GM12878 (cell line): ENCODE measurements around the gene RENBP. TPM values are rescaled to one million over a fixed set of nuclear protein-coding genes. Genes with fewer than 3 reads are reported as not detected.

Experiments
- ATF7 ChIP-seq: fragments of 450-650 bp; IDR thresholded peaks from 2 replicates; pipeline ENCODE4 v1.6.1; 2016; ENCODE audit warnings: low read depth, mild to moderate bottlenecking
- CREB1 ChIP-seq: IDR thresholded peaks from 2 replicates; pipeline ENCODE4 v1.6.1; 2012; ENCODE audit warnings: low read depth, mild to moderate bottlenecking, inconsistent platforms
- DPF2 ChIP-seq: fragments of 450-650 bp; IDR thresholded peaks from 2 replicates; pipeline ENCODE4 v1.6.1; 2017; ENCODE audit warnings: mild to moderate bottlenecking
- ELK1 ChIP-seq: IDR thresholded peaks from 2 replicates; pipeline ENCODE4 v1.6.1; 2012; ENCODE audit warnings: low read depth, low read length, improper control_type of control experiment
- HDAC6 ChIP-seq: fragments of 200-600 bp; sonication (generic); IDR thresholded peaks from one replicate; pipeline ENCODE4 v1.8.0; 2017; ENCODE audit warnings: antibody characterized with exemption; ENCODE audit not compliant: unreplicated experiment
- IRF4 ChIP-seq: IDR thresholded peaks from 2 replicates; pipeline ENCODE4 v1.6.1; 2011; ENCODE audit warnings: low read depth, low read length
- JUND ChIP-seq: IDR thresholded peaks from 2 replicates; pipeline ENCODE4 v1.6.1; 2012; ENCODE audit warnings: low read depth, mild to moderate bottlenecking, low read length, improper control_type of control experiment, moderate library complexity
- MLLT1 ChIP-seq: fragments of 450-650 bp; IDR thresholded peaks from 2 replicates; pipeline ENCODE4 v1.6.1; 2016; ENCODE audit warnings: mild to moderate bottlenecking
- MXI1 ChIP-seq: fragments of 150-350 bp; IDR thresholded peaks from 2 replicates; pipeline ENCODE4 v1.6.1; 2011; ENCODE audit warnings: low read depth, mild to moderate bottlenecking, inconsistent platforms, low read length, improper control_type of control experiment
- POU2F2 ChIP-seq: IDR thresholded peaks from 3 replicates; pipeline ENCODE4 v1.6.1; 2011; ENCODE audit warnings: low read depth, mild to moderate bottlenecking, low read length, borderline replicate concordance
- PRDM15 ChIP-seq: fragments of 450-650 bp; formaldehyde crosslinking; IDR thresholded peaks from 2 replicates; pipeline ENCODE4 v1.4.0; 2020; ENCODE audit warnings: mild to moderate bottlenecking, moderate library complexity
- RAD51 ChIP-seq: fragments of 450-650 bp; IDR thresholded peaks from 2 replicates; pipeline ENCODE4 v1.6.1; 2016; ENCODE audit warnings: moderate library complexity, mild to moderate bottlenecking, inconsistent platforms
- RBBP5 ChIP-seq: fragments of 200-600 bp; sonication (generic); conservative IDR thresholded peaks from 2 replicates; pipeline ENCODE4 v1.6.1; 2016
- SIN3A ChIP-seq: IDR thresholded peaks from 2 replicates; pipeline ENCODE4 v1.6.1; 2012; ENCODE audit warnings: low read depth, low read length, improper control_type of control experiment
- SRF ChIP-seq, 2 experiments: IDR thresholded peaks; 2 replicates each; pipeline ENCODE4 v1.6.1; 2011; ENCODE audit warnings: low read depth in 2 of 2, low read length in 2 of 2, mild to moderate bottlenecking in 1 of 2, moderate library complexity in 1 of 2
- USF2 ChIP-seq: IDR thresholded peaks from 2 replicates; pipeline ENCODE4 v1.6.1; 2011; ENCODE audit warnings: low read depth, low read length, improper control_type of control experiment, borderline replicate concordance
- polyA plus RNA-seq, 11 experiments: library from polyadenylated mRNA; depleted of rRNA in 4 of 11; unstranded in 6 of 11; stranded (reverse) in 5 of 11; fragments of >200 nt; fragmentation: Nextera tagmentation in 4 of 11; fragmentation: Illumina TruSeq in 1 of 11; extraction: Ambion mirVana in 4 of 11; extraction: Trizol in 1 of 11; gene quantifications; 1 replicate in 1 of 11; 2 replicates in 10 of 11; pipeline versions ENCODE4 v1.2.1 to v1.2.3, GENCODE V29; 2011 to 2016; ENCODE audit warnings: inconsistent platforms in 2 of 11, missing spikeins in 2 of 11, low read depth in 1 of 11
- total RNA-seq, 4 experiments: library from RNA; depleted of rRNA in 3 of 4; stranded (reverse); fragments of >200 nt in 3 of 4; fragmentation: Illumina TruSeq in 1 of 4; extraction: Trizol in 1 of 4; gene quantifications; 2 replicates each; pipeline versions ENCODE4 v1.2.1 to v1.2.3, GENCODE V29; 2013 to 2021

RENBP gene
- total and polyA plus RNA-seq, 10 of the 15 experiments (the other 5 are each of a cell fraction or from before 2014, with no cell fraction given): 0.36 to 4.9 (median 1.8) TPM; not detected in 3

GRCh38 chrX:153971450-153972367 is 27.3 kb upstream of the RENBP start, which contains the start of gene HCFC1 (continued):
- no peak for TF ChIP-seq PRDM15 (CRISPR knock-in tag)
- TF ChIP-seq MLLT1: peak; percentile 74
- TF ChIP-seq RBBP5: no peak
- peak; percentile 83; the same call in 1 of the 2 replicates for TF ChIP-seq JUND
- TF ChIP-seq RAD51: no peak
- peak; percentile 96 for TF ChIP-seq ATF7
- TF ChIP-seq HDAC6: no peak
- TF ChIP-seq IRF4: no peak
- peak; percentile 72 for TF ChIP-seq CREB1
- TF ChIP-seq SIN3A: 0 out of 2 replicates have a peak, but pooled peaks have one; percentile 16
- 0 out of 3 replicates have a peak, but pooled peaks have one; percentile 22 for TF ChIP-seq POU2F2
- TF ChIP-seq DPF2: peak; percentile 77; the same call in 1 of the 2 replicates
- TF ChIP-seq SRF (IDR thresholded peaks at IDR 0.05; ENCODE audit: low read depth in 2 of 2, low read length in 2 of 2): no peak
- peak; percentile 56 for TF ChIP-seq MXI1
- no peak for TF ChIP-seq ELK1
- no peak for TF ChIP-seq USF2
